Uterus (tissue), 4 donors: ENCODE results near the gene PF4V1. TPM values are rescaled to one million over a fixed set of nuclear protein-coding genes. Genes with fewer than 3 reads are reported as not detected.
A peak's percentile ranks its signal among the peaks of the same experiment; 100 is the strongest.

Experiments
- DNase-seq, 2 donors: peaks; one replicate each; pipeline ENCODE4 v3.0.0-alpha.2; 2019 to 2020
- H3K27ac ChIP-seq, 2 donors: fragments of 200-600 bp; sonication (generic); 1 replicate in 1 of 2; 2 replicates in 1 of 2; pipeline ENCODE4 v1.5.1; 2016 to 2018
- H3K27me3 ChIP-seq, 2 donors: fragments of 200-600 bp; sonication (generic); one replicate each; pipeline ENCODE4 v1.5.1; 2018 to 2019; ENCODE audit warnings: control low read depth in 1 of 2
- H3K36me3 ChIP-seq, 2 donors: fragments of 200-600 bp; sonication (generic); one replicate each; pipeline ENCODE4 v1.5.1; 2019; ENCODE audit warnings: control low read depth in 1 of 2
- H3K4me1 ChIP-seq, 2 donors: fragments of 200-600 bp; sonication (generic); one replicate each; pipeline ENCODE4 v1.5.1; 2018 to 2019; ENCODE audit warnings: control low read depth in 1 of 2
- H3K4me3 ChIP-seq, 2 donors: fragments of 200-600 bp; sonication (generic); 1 replicate in 1 of 2; 2 replicates in 1 of 2; pipeline ENCODE4 v1.5.1; 2018 to 2019; ENCODE audit warnings: mild to moderate bottlenecking in 1 of 2
- H3K9me3 ChIP-seq, 2 donors: fragments of 200-600 bp; sonication (generic); one replicate each; pipeline ENCODE4 v1.5.1; 2019; ENCODE audit warnings: control low read depth in 1 of 2
- POLR2A ChIP-seq, 2 donors: fragments of 450-650 bp; IDR thresholded peaks; one replicate each; pipeline ENCODE4 v1.6.1; 2016; ENCODE audit warnings: antibody characterized with exemption in 2 of 2, mild to moderate bottlenecking in 1 of 2, moderate library complexity in 1 of 2
- intact Hi-C: fragments of 100-400 bp; cut with DNase I; formaldehyde crosslinking; loops from one replicate; pipeline ENCODE4 v1.15.1; 2023; ENCODE audit warnings: low total_unique reads
- total RNA-seq, 4 donors: library from RNA; depleted of rRNA in 3 of 4; stranded (reverse); fragments of >200 nt in 3 of 4; gene quantifications; one replicate each; pipeline versions ENCODE4 v1.1.0 to v1.2.4, GENCODE V29; 2014 to 2023
- TF ChIP-seq, protein P1 (sequence below), 4 experiments: fragments of 200-600 bp in 2 of 4; fragments of 450-650 bp in 2 of 4; sonication (generic) in 2 of 4; IDR thresholded peaks; one replicate each; pipeline ENCODE4 v1.5.1; 2016 to 2019; ENCODE audit warnings: antibody characterized with exemption in 4 of 4, mild to moderate bottlenecking in 2 of 4, moderate library complexity in 1 of 4
- donor health status: DM: yes; HTN: yes; CAD: no.

PF4V1 gene
- total RNA-seq, 4 donors from 2014 or later = not detected

DNA sequence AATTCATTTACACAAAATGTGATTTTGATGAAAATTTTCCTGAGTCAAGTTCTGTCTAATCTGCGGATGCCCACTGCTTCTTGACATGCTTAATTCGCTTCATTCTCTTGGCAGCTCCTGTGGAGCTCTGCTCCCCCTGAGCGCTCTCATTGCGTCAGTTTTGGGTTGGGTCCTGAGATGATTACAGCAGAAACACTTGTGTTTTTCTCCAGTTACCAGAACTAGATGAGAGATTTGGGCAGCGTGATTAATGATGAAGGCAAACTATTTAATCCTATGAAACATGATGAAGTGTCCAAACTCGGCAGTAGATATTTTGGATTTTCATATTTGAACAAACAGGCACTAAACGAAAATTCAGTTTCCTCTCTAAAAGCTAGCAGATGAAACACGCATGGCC, 11.9 kb downstream of the PF4V1 start:
- intact Hi-C loops = no loop called here
- TF ChIP-seq POLR2A (IDR thresholded peaks at IDR 0.05) = no peak
- TF ChIP-seq, protein P1, sequence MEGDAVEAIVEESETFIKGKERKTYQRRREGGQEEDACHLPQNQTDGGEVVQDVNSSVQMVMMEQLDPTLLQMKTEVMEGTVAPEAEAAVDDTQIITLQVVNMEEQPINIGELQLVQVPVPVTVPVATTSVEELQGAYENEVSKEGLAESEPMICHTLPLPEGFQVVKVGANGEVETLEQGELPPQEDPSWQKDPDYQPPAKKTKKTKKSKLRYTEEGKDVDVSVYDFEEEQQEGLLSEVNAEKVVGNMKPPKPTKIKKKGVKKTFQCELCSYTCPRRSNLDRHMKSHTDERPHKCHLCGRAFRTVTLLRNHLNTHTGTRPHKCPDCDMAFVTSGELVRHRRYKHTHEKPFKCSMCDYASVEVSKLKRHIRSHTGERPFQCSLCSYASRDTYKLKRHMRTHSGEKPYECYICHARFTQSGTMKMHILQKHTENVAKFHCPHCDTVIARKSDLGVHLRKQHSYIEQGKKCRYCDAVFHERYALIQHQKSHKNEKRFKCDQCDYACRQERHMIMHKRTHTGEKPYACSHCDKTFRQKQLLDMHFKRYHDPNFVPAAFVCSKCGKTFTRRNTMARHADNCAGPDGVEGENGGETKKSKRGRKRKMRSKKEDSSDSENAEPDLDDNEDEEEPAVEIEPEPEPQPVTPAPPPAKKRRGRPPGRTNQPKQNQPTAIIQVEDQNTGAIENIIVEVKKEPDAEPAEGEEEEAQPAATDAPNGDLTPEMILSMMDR (IDR thresholded peaks at IDR 0.05) = no peak
- no peak overlapping the region for H3K4me3 ChIP-seq

DNA sequence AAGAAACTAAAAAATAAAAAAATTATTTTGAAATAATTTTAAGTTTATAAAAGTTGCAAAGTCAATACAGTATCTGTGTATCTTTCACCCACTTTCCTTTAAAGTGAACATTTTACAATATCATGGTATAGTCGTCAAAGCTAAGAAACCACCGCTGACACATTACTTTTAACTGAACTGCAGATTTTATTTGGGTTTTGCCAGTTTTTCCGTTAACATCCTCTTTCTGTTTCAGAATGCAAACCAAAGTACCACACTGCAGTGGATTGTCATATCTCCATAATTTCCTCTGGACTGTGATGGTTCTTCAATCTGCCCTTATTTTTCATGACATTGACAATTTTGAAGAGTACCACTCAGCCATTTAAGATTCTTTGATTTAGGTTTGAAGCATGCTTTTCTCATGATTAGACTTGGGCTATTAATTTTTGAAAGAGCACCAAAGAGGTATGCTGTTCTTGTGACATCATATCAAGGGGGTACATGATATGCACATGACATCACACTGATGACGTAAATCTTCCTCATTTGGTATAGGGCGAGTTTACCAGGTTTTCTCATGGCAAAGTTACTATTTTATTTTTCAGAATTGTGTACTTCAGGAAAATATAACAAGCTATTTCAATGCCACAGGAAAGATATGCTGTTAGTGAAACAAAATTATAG, 12.5 kb downstream of the PF4V1 start:
- Histone ChIP-seq H3K27me3 (peaks cover 0 to 7% of the 10 kb centered on the region in 2 donors), H3K27ac (no peak overlapping the region), H3K4me1 (peaks cover 0 to 5% of the 10 kb centered on the region in 2 donors), H3K9me3 (no peaks in the 10 kb centered on the region), H3K36me3 (no peaks in the 10 kb centered on the region), H3K4me3 (no peak overlapping the region)
- intact Hi-C loops = no loop called here
- DNase-seq = no peak
- no peak for TF ChIP-seq POLR2A (IDR thresholded peaks at IDR 0.05)
- TF ChIP-seq, protein P1 (IDR thresholded peaks at IDR 0.05) = no peak

More for the DNA sequence above, 11.9 kb downstream of the PF4V1 start:
- no peak for DNase-seq
- Histone ChIP-seq H3K36me3 (no peaks in the 10 kb centered on the region), H3K27ac (no peak overlapping the region), H3K9me3 (no peaks in the 10 kb centered on the region), H3K27me3 (peaks cover 0 to 7% of the 10 kb centered on the region in 2 donors), H3K4me1 (peaks cover 0 to 5% of the 10 kb centered on the region in 2 donors)

DNA sequence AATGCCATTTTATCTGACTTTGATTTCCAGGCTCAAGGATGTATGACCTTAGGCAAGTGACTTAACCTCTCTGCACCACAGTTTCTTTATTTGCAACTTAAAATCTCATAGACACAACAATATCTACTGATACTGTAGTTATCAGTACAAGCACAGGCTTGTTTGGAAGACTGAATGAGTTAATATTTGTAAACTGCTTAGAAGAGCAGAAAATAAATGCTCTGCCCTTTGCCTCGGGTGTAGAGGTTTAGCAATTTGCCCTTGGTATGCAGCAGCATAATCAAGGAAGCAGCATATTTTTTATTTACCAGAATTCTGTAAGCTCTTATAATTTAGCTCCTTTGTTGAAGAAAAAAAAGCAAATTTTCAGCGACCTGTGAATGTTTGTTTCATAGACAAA, 13.2 kb downstream of the PF4V1 start:
- intact Hi-C loops = no loop called here
- H3K27me3 ChIP-seq = peaks cover 0 to 7% of the 10 kb centered on the region in 2 donors

DNA sequence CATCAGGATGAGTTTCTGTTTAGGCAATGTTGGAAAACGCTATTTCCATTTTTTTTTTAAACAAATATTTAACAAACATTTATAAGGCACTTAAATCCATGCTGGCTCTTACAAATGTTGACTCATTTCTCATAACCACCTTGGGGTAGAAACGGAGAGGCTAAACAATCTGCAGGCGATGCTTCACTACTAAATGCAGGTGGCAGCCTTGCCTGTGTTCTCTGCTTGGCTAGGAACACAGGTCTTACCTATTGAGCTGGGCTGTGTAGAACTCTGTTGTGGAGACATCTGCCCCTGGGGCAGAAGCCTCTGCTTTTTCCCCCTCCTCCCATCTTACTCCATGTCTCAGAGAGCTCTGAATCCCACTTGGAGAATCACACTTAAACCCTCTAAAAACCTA, 14.7 kb downstream of the PF4V1 start:
- Histone ChIP-seq H3K27me3 (peaks cover 0 to 7% of the 10 kb centered on the region in 2 donors), H3K27ac (no peak overlapping the region), H3K4me3 (no peak overlapping the region), H3K9me3 (no peaks in the 10 kb centered on the region), H3K36me3 (no peaks in the 10 kb centered on the region), H3K4me1 (peaks cover 0 to 5% of the 10 kb centered on the region in 2 donors)
- intact Hi-C loops = no loop called here
- no peak for TF ChIP-seq POLR2A (IDR thresholded peaks at IDR 0.05)
- TF ChIP-seq, protein P1 (IDR thresholded peaks at IDR 0.05) = no peak
- DNase-seq = no peak

More for the DNA sequence above, 13.2 kb downstream of the PF4V1 start:
- Histone ChIP-seq H3K27ac (no peak overlapping the region), H3K9me3 (no peaks in the 10 kb centered on the region), H3K36me3 (no peaks in the 10 kb centered on the region), H3K4me1 (peaks cover 0 to 5% of the 10 kb centered on the region in 2 donors), H3K4me3 (no peak overlapping the region)
- no peak for DNase-seq
- no peak for TF ChIP-seq POLR2A (IDR thresholded peaks at IDR 0.05)
- TF ChIP-seq, protein P1 (IDR thresholded peaks at IDR 0.05) = no peak

DNA sequence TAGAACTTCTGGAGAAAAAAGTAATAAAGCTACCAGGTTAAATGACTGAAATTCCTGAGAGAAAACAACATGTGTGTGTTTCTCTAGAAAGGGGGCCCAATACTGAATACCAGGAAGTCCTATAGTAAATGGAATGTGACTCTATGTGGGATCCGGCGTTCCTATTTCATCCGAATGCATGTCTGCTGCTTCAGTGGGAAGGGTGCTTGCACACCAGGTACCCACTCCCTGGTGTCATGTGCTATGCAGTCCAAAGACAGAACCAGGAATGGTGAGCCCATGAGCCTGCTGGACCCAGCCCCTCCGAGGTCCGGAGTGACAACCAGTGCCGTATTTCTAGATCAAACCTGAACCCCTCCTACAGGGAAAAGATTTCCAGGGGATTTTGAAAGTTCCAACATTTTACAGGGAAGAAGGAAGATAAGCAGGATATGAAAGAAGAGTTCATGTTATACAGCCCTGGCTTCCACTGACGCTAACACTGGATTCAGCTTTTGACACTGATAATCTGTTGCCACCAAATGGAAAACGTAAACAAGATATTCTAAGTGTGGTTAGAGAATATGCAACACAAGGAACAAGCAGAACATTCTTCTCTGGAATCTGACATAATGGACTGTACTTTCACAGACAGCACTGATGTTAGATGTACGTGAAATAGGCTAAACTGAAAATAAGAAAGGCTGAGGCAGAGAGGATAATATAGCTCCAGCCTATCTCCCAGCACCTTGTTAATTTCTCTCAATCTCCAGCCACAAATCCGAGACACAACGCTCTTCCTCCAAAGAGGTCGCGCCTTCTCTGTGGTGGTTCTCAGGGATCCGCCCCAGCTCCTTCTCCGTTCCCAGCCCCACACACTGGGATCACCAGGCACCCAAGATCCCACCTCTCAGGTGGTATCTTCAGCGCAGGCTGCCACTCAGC, 15.4 kb downstream of the PF4V1 start:
- Histone ChIP-seq H3K36me3 (no peaks in the 10 kb centered on the region), H3K27me3 (peaks cover 0 to 7% of the 10 kb centered on the region in 2 donors), H3K4me3 (peak overlapping the region; percentile 19 to 35), H3K4me1 (peaks cover 0 to 5% of the 10 kb centered on the region in 2 donors), H3K9me3 (no peaks in the 10 kb centered on the region), H3K27ac (no peak overlapping the region)
- TF ChIP-seq POLR2A (IDR thresholded peaks at IDR 0.05) = no peak
- TF ChIP-seq, protein P1 (IDR thresholded peaks at IDR 0.05) = no peak
- intact Hi-C loops = no loop called here
- DNase-seq = no peak
